IMR-90 (cell line): Measurements from ENCODE around the gene PLA2G4E. TPM values are rescaled to one million over a fixed set of nuclear protein-coding genes. Genes with fewer than 3 reads are reported as not detected.

Source experiments
- ATAC-seq: fragments of 200-7000 bp; cut with Tn5 transposase; 2 replicates; pipeline ENCODE4 v1.9.1; 2020; ENCODE audit warnings: low read depth, mild to moderate bottlenecking, moderate library complexity
- BruUV-seq: library from RNA; stranded (reverse); fragments of 400-500 nt; replicated peaks from 2 replicates; lab custom pipeline; 2021; lab: Mats Ljungman, UMichigan
- CTCF ChIA-PET: fragments of 300-600 bp; formaldehyde crosslinking; extraction: SDS; loops from one replicate; lab custom pipeline; 2021; ENCODE audit warnings: antibody characterized with exemption; lab: Yijun Ruan, JAX
- POLR2A ChIA-PET: fragments of 300-600 bp; sonication (Branson Sonifier 250); formaldehyde crosslinking; loops from one replicate; lab custom pipeline; 2022; ENCODE audit warnings: antibody characterized with exemption; ENCODE audit not compliant: unreplicated experiment; lab: Charles Lee
- DNase-seq: peaks from one replicate; pipeline ENCODE4 v3.0.0; 2013
- H2AFZ ChIP-seq: replicated peaks from 2 replicates; pipeline ENCODE3; 2013; ENCODE audit warnings: low read length, mild to moderate bottlenecking; ENCODE audit not compliant: poor library complexity
- H2AK5ac ChIP-seq: 2 replicates; pipeline ENCODE4 v1.6.1; 2013; ENCODE audit warnings: low read depth, low read length, inconsistent platforms
- H2AK9ac ChIP-seq: replicated peaks from 2 replicates; pipeline ENCODE3; 2013; ENCODE audit warnings: mild to moderate bottlenecking, low read depth, low read length, moderate library complexity; ENCODE audit not compliant: poor library complexity
- H2BK120ac ChIP-seq: 2 replicates; pipeline ENCODE4 v1.6.1; 2013; ENCODE audit warnings: low read depth, low read length, inconsistent platforms
- H2BK15ac ChIP-seq: 3 replicates; pipeline ENCODE4 v1.6.1; 2013; ENCODE audit warnings: low read depth, low read length, inconsistent platforms
- H2BK20ac ChIP-seq: 2 replicates; pipeline ENCODE4 v1.6.1; 2013; ENCODE audit warnings: low read depth, mild to moderate bottlenecking, inconsistent platforms, low read length, moderate library complexity
- H2BK5ac ChIP-seq: 2 replicates; pipeline ENCODE4 v1.6.1; 2013; ENCODE audit warnings: mild to moderate bottlenecking, low read depth, low read length, inconsistent platforms; ENCODE audit not compliant: poor library complexity, severe bottlenecking
- H3K14ac ChIP-seq: replicated peaks from 2 replicates; pipeline ENCODE4 v1.6.1; 2013; ENCODE audit warnings: low read depth, low read length, inconsistent platforms
- H3K18ac ChIP-seq: 2 replicates; pipeline ENCODE4 v1.6.1; 2013; ENCODE audit warnings: low read depth, low read length, control low read depth
- H3K23ac ChIP-seq: 2 replicates; pipeline ENCODE4 v1.6.1; 2013; ENCODE audit warnings: low read depth, low read length, inconsistent platforms
- H3K27ac ChIP-seq: 2 replicates; pipeline ENCODE4 v1.5.1; 2013; ENCODE audit warnings: mild to moderate bottlenecking, control low read depth, low read length; ENCODE audit not compliant: insufficient read depth
- H3K27me3 ChIP-seq: 2 replicates; pipeline ENCODE4 v1.6.1; 2013; ENCODE audit warnings: low read length; ENCODE audit not compliant: control insufficient read depth, insufficient read depth
- H3K36me3 ChIP-seq: 2 replicates; pipeline ENCODE4 v1.6.1; 2013; ENCODE audit warnings: low read length, mixed read lengths; ENCODE audit not compliant: control insufficient read depth, insufficient read depth
- H3K4ac ChIP-seq: 2 replicates; pipeline ENCODE4 v1.6.1; 2013; ENCODE audit warnings: low read depth, low read length, inconsistent platforms
- H3K4me1 ChIP-seq: 2 replicates; pipeline ENCODE4 v1.6.1; 2013; ENCODE audit warnings: low read length, mixed read lengths; ENCODE audit not compliant: control insufficient read depth, insufficient read depth
- H3K4me2 ChIP-seq: 2 replicates; pipeline ENCODE4 v1.6.1; 2013; ENCODE audit warnings: low read depth, mild to moderate bottlenecking, control low read depth, low read length, moderate library complexity
- H3K4me3 ChIP-seq: 2 replicates; pipeline ENCODE4 v1.5.1; 2013; ENCODE audit warnings: low read depth, mild to moderate bottlenecking, control low read depth, low read length, moderate library complexity; ENCODE audit not compliant: insufficient read depth
- H3K56ac ChIP-seq: 2 replicates; pipeline ENCODE4 v1.6.1; 2013; ENCODE audit warnings: low read length, inconsistent platforms; ENCODE audit not compliant: insufficient read depth; ENCODE audit errors: extremely low read depth
- H3K79me1 ChIP-seq, 2 experiments: 2 replicates each; pipeline ENCODE4 v1.6.1; 2013; ENCODE audit warnings: low read length in 2 of 2, inconsistent platforms in 1 of 2, low read depth in 1 of 2
- H3K9ac ChIP-seq: 2 replicates; pipeline ENCODE4 v1.6.1; 2013; ENCODE audit warnings: low read depth, low read length, control low read depth
- H3K9me1 ChIP-seq: 2 replicates; pipeline ENCODE4 v1.6.1; 2013; ENCODE audit warnings: low read length, inconsistent platforms; ENCODE audit not compliant: insufficient read depth
- H3K9me3 ChIP-seq: 2 replicates; pipeline ENCODE4 v1.6.1; 2013; ENCODE audit warnings: low read length; ENCODE audit not compliant: control insufficient read depth, insufficient read depth
- H4K20me1 ChIP-seq: 2 replicates; pipeline ENCODE4 v1.6.1; 2013; ENCODE audit warnings: low read length, inconsistent platforms; ENCODE audit not compliant: insufficient read depth
- H4K5ac ChIP-seq: 2 replicates; pipeline ENCODE4 v1.6.1; 2013; ENCODE audit warnings: mild to moderate bottlenecking, low read depth, low read length, control low read depth
- H4K8ac ChIP-seq, 2 experiments: 2 replicates each; pipeline ENCODE4 v1.6.1; 2013; ENCODE audit warnings: low read depth in 2 of 2, low read length in 2 of 2, control low read depth in 1 of 2, inconsistent platforms in 1 of 2
- H4K91ac ChIP-seq: 2 replicates; pipeline ENCODE4 v1.6.1; 2013; ENCODE audit warnings: low read depth, low read length, inconsistent platforms; ENCODE audit not compliant: insufficient read depth
- BHLHE40 ChIP-seq: fragments of 150-350 bp; IDR thresholded peaks from 2 replicates; pipeline ENCODE4 v1.6.1; 2016; ENCODE audit warnings: mild to moderate bottlenecking, low read depth, low read length
- CEBPB ChIP-seq: IDR thresholded peaks from 2 replicates; pipeline ENCODE4 v1.6.1; 2012; ENCODE audit warnings: low read depth, low read length, improper control_type of control experiment
- CHD1 ChIP-seq: IDR thresholded peaks from 2 replicates; pipeline ENCODE4 v1.6.1; 2012; ENCODE audit warnings: low read depth, low read length, improper control_type of control experiment
- CTCF ChIP-seq: conservative IDR thresholded peaks from 2 replicates; pipeline ENCODE4 v1.5.1; 2012; ENCODE audit warnings: mild to moderate bottlenecking, low read depth, low read length, improper control_type of control experiment
- ELK1 ChIP-seq: fragments of 150-350 bp; IDR thresholded peaks from 2 replicates; pipeline ENCODE4 v1.6.1; 2016; ENCODE audit warnings: low read depth, mild to moderate bottlenecking, low read length, moderate library complexity, borderline replicate concordance
- FOS ChIP-seq: fragments of 150-350 bp; IDR thresholded peaks from 2 replicates; pipeline ENCODE4 v1.6.1; 2016; ENCODE audit warnings: low read depth, low read length
- MAFK ChIP-seq: IDR thresholded peaks from 2 replicates; pipeline ENCODE4 v1.6.1; 2012; ENCODE audit warnings: low read depth, low read length, improper control_type of control experiment
- MAZ ChIP-seq: IDR thresholded peaks from 2 replicates; pipeline ENCODE4 v1.6.1; 2012; ENCODE audit warnings: low read depth, mild to moderate bottlenecking, low read length, improper control_type of control experiment, moderate library complexity, borderline replicate concordance
- MXI1 ChIP-seq: IDR thresholded peaks from 2 replicates; pipeline ENCODE4 v1.6.1; 2012; ENCODE audit warnings: low read depth, mild to moderate bottlenecking, low read length, moderate library complexity, borderline replicate concordance
- NFE2L2 ChIP-seq: fragments of 150-350 bp; IDR thresholded peaks from 2 replicates; pipeline ENCODE4 v1.6.1; 2016; ENCODE audit warnings: low read depth, mild to moderate bottlenecking, low read length
- POLR2A ChIP-seq: IDR thresholded peaks from 2 replicates; pipeline ENCODE4 v1.6.1; 2012; ENCODE audit warnings: mild to moderate bottlenecking, low read depth, low read length
- RAD21 ChIP-seq: IDR thresholded peaks from 2 replicates; pipeline ENCODE4 v1.6.1; 2012; ENCODE audit warnings: low read length, improper control_type of control experiment
- RCOR1 ChIP-seq: IDR thresholded peaks from 2 replicates; pipeline ENCODE4 v1.6.1; 2012; ENCODE audit warnings: mild to moderate bottlenecking, low read length, improper control_type of control experiment; ENCODE audit not compliant: insufficient replicate concordance
- RFX5 ChIP-seq: IDR thresholded peaks from 2 replicates; pipeline ENCODE4 v1.8.0; 2012; ENCODE audit warnings: low read depth, mild to moderate bottlenecking, low read length, moderate library complexity
- SMC3 ChIP-seq: fragments of 150-350 bp; IDR thresholded peaks from 2 replicates; pipeline ENCODE4 v1.6.1; 2016; ENCODE audit warnings: low read depth, mild to moderate bottlenecking, antibody characterized with exemption, low read length, moderate library complexity
- USF2 ChIP-seq: fragments of 150-350 bp; IDR thresholded peaks from 2 replicates; pipeline ENCODE4 v1.6.1; 2017; ENCODE audit warnings: mild to moderate bottlenecking, antibody characterized with exemption, low read length, low read depth
- WGBS, 2 experiments: methylation state at CpG; one replicate each; pipeline versions ENCODE4 v1.1.5 to v1.1.7; 2013; ENCODE audit warnings: missing lambda C conversion rate in 2 of 2; ENCODE audit not compliant: insufficient read length in 1 of 2; ENCODE audit errors: extremely low coverage in 2 of 2; 5-methylcytosine and 5-hydroxymethylcytosine counted together
- dilution Hi-C: fragments of 300-500 bp; cut with HindIII; formaldehyde crosslinking; loops from one replicate; pipeline ENCODE4 v1.14.3; 2018; ENCODE audit warnings: low sequenced_read_pairs; ENCODE audit not compliant: unreplicated experiment
- in situ Hi-C: fragments of 300-500 bp; cut with MboI; formaldehyde crosslinking; loops from 3 replicates; pipeline ENCODE4 v1.14.3; 2019; ENCODE audit warnings: low sequenced_read_pairs, inconsistent platforms, mixed read lengths
- intact Hi-C: fragments of 100-400 bp; cut with micrococcal nuclease; formaldehyde crosslinking; loops from 2 replicates; pipeline ENCODE4 v1.10.0; 2022
- polyA plus RNA-seq, 3 experiments: library from polyadenylated mRNA; depleted of rRNA; stranded (reverse); fragments of >200 nt; gene quantifications; 2 replicates each; pipeline ENCODE4 v1.2.3, GENCODE V29; 2012; ENCODE audit warnings: low replicate concordance in 1 of 3
- total RNA-seq: library from RNA; depleted of rRNA; stranded (reverse); fragments of >200 nt; gene quantifications from 2 replicates; pipeline ENCODE4 v1.2.3, GENCODE V29; 2012

PLA2G4E gene
- total and polyA plus RNA-seq, 2 of the 4 experiments (the other 2 are of a cell fraction) = not detected

GRCh38 chr15:41932101-41932500 is 88.7 kb downstream of the PLA2G4E start:
- BruUV-seq = no TSS peak
- Histone ChIP-seq H3K14ac (peak overlapping the region; percentile 23; the same call in 1 of the 2 replicates), H3K9ac (no peak overlapping the region), H3K4me2 (no peak overlapping the region), H4K20me1 (peaks cover 14% of the 10 kb centered on the region; the same call in 1 of the 2 replicates), H3K4me3 (no peak overlapping the region), H3K4ac (peak overlapping the region; percentile 34; the same call in 1 of the 2 replicates), H4K5ac (no peak overlapping the region), H3K9me3 (no peaks in the 10 kb centered on the region), H3K18ac (no peak overlapping the region), H3K4me1 (peaks cover 29% of the 10 kb centered on the region), H3K36me3 (no peaks in the 10 kb centered on the region), H2BK120ac (no peak overlapping the region), H3K27me3 (no peaks in the 10 kb centered on the region), H3K27ac (no peak overlapping the region), H3K9me1 (peaks cover 44% of the 10 kb centered on the region), H2AK5ac (peak overlapping the region; percentile 72; the same call in 1 of the 2 replicates), H2BK15ac (no peak overlapping the region; the same call in 2 of the 3 replicates), H2AFZ (no peak overlapping the region), H3K56ac (no peak overlapping the region), H3K23ac (no peak overlapping the region), H4K8ac (no peak overlapping the region), H2AK9ac (no peak overlapping the region), H3K79me1 (peaks cover 44 to 80% of the 10 kb centered on the region in 2 experiments), H2BK5ac (no peak overlapping the region), H2BK20ac (peak overlapping the region; percentile 33), H4K91ac (0 out of 2 replicates have a peak overlapping the region, but pooled peaks have one; percentile 4)
- intact Hi-C loops (loop anchor here (5.0 kb wide), 1 partner anchor 125 kb away; no protein-coding TSS in a partner anchor), dilution Hi-C loops (no loop called here), in situ Hi-C loops (no loop called here)
- CTCF ChIA-PET = no interaction called here
- 90% methylated on average over 2 of the region's 9 CpGs; no CpG with 5 or more reads in 1 of the 2 experiments for WGBS, 2 experiments
- POLR2A ChIA-PET = no interaction called here
- TF ChIP-seq RAD21 = no peak
- TF ChIP-seq FOS = no peak
- no peak for TF ChIP-seq CTCF
- no peak for TF ChIP-seq ELK1
- no peak for TF ChIP-seq CEBPB
- no peak for TF ChIP-seq RCOR1
- TF ChIP-seq MAZ = no peak
- no peak for TF ChIP-seq USF2
- no peak for TF ChIP-seq SMC3
- no peak for TF ChIP-seq CHD1
- no peak for TF ChIP-seq POLR2A
- TF ChIP-seq NFE2L2 = no peak
- no peak for TF ChIP-seq RFX5
- no peak for TF ChIP-seq MXI1
- TF ChIP-seq MAFK = no peak
- no peak for TF ChIP-seq BHLHE40
- no peak for DNase-seq
- no peak for ATAC-seq
